Muscle layer of colon (tissue), 2 donors: ENCODE results near the gene LSP1.
A peak's percentile ranks its signal among the peaks of the same experiment; 100 is the strongest.
"Not testable (repeated sequence)": the region's sequence is repeated elsewhere in the genome, so short reads cannot be mapped to it uniquely, and the experiment has no call there.

Source experiments
- H3K27ac ChIP-seq: one replicate; pipeline ENCODE4 v1.7.0; 2013; ENCODE audit warnings: low read depth, mild to moderate bottlenecking, low read length, moderate library complexity
- H3K27me3 ChIP-seq, 2 donors: one replicate each; pipeline ENCODE4 v1.7.0; 2013; ENCODE audit warnings: low read length in 2 of 2, mild to moderate bottlenecking in 2 of 2; ENCODE audit not compliant: insufficient read depth in 2 of 2, control insufficient read depth in 1 of 2
- H3K36me3 ChIP-seq: one replicate; pipeline ENCODE4 v1.7.0; 2013; ENCODE audit warnings: mild to moderate bottlenecking, low read length; ENCODE audit not compliant: insufficient read depth
- H3K4me1 ChIP-seq: one replicate; pipeline ENCODE4 v1.7.0; 2013; ENCODE audit warnings: mild to moderate bottlenecking, low read length; ENCODE audit not compliant: insufficient read depth
- H3K4me3 ChIP-seq, 2 donors: one replicate each; pipeline ENCODE4 v1.7.0; 2013; ENCODE audit warnings: low read length in 2 of 2, low read depth in 1 of 2, mild to moderate bottlenecking in 1 of 2, moderate library complexity in 1 of 2
- H3K9ac ChIP-seq: one replicate; pipeline ENCODE4 v1.7.0; 2013; ENCODE audit warnings: low read length
- H3K9me3 ChIP-seq: one replicate; pipeline ENCODE4 v1.7.0; 2013; ENCODE audit warnings: mild to moderate bottlenecking, low read length
- donor health status: abdominal sarcoma.
- donor health status: Adenocarcinoma of cecum.

The LSP1 gene

DNA sequence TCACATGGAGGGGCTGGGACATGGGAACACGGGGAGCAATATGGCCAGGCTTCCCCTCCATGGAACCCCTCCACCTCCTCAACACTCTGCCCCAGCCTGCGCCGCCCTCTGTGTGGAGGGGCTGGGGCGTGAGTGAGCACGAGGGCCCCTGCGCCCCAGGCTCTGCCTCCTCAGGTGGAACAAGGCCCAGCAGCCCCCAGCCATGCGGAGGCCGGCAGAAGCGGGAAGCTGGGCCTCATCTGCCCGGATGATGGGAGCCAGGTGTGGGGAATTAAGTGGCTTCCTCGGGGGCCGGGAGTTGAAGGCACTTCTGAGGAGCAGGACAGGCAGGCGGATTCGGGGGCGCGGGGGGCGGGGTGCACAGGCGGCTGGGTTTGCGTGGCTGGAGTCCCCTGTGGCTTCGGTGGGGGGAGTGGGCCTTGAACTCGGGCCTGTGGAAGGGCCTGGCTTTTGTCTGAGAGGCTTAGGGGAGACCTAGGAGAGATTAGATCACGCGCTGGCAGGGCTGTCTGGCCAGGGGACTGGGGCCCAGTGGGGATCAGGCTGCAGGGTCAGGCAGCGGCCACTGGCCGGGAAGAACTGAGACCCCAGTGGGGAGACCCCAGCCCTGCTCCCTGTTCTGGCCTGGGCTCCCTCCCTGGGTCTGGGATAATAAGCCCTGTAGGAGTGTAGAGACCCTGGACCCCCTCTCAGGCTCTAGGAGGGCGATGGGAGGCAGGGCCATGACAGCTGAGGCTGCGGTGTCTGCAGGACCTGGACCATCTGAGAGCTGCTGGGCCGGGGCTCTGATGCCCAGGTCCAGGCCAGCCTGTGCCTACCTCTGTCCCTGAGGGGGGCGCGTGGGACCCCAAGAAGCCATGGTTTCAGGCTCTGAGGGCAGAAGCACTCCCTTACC lies 25.5 kb downstream of the LSP1 start:
- Histone ChIP-seq H3K4me3 (no peak overlapping the region), H3K9me3 (no peaks in the 10 kb centered on the region), H3K27me3 (no peaks in the 10 kb centered on the region), H3K36me3 (no peaks in the 10 kb centered on the region), H3K9ac (no peak overlapping the region), H3K4me1 (peaks cover 26% of the 10 kb centered on the region), H3K27ac (peak overlapping the region; percentile 63)

DNA sequence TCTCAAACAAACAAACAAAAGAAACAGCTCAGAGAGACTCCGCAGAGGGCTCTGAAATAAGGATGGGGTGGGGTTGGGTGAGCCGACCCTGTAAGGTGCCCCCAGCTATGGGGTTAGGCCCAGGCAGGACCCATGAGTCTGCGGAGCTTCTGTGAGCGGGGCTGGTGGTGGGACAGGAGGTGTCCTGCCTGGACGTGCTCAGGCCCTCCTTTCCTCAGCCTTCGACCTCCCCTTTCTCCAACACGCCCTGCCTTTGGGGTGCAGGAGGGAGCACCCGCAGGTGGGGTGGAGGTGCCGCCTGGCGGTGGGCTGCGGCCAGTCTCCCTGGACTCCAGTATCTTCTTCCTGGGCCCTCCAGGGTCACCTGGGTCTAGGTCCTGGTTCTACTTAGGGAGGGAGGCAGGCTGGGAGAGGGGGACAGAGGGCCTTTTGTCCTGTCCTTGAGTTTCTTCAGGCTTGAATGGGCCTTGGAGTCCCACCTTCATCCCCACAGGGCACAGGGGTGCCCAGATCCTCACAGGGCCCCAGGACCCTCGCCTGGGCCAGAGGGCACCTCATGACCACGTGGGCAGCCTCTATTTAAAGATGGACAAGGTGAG lies 26.6 kb downstream of the LSP1 start:
- Histone ChIP-seq H3K4me3 (no peak overlapping the region), H3K36me3 (peaks cover 1% of the 10 kb centered on the region), H3K9me3 (no peaks in the 10 kb centered on the region), H3K4me1 (peaks cover 26% of the 10 kb centered on the region), H3K27ac (no peak overlapping the region), H3K27me3 (no peaks in the 10 kb centered on the region), H3K9ac (no peak overlapping the region)

DNA sequence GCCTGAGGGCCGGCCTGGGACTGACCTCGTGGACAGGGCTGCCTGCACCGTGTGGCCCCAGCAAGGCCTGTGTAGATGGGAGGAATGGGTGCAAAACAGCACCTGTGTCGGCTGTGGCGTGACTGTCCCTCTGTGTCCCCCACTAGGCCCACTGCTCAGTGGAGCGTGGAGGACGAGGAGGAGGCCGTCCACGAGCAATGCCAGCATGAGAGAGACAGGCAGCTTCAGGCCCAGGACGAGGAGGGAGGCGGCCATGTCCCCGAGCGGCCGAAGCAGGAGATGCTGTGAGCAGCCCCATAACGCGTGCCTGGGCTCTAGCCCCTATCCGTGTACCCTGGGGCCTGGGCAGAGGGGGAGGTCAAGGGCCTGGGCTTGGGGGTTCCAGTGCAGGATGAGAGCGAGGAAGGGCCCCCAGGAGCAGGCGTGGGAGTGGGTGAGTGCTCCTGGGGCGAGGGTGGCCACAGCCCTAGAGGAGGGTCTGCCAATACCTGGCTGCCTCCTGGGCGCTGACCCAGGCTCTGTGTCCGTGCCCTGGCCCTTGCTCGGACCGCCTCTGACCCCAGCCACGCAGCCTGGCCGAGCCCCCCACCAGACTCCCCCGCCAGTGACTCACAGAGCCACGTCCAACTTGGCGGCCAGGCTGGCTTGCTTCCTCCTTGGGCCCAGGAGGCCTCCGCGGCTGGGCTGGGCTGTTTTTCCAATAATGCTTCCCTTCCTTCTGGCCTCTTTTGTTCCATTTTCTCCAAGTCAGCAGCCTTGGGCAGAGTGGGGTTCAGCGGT lies 27.2 kb downstream of the LSP1 start:
- H3K9me3 ChIP-seq = no peaks in the 10 kb centered on the region
- no peaks in the 10 kb centered on the region for H3K27me3 ChIP-seq
- no peak overlapping the region for H3K9ac ChIP-seq
- peaks cover 26% of the 10 kb centered on the region for H3K4me1 ChIP-seq
- H3K4me3 ChIP-seq = no peak overlapping the region
- peak overlapping the region; percentile 49 for H3K27ac ChIP-seq
- peaks cover 5% of the 10 kb centered on the region for H3K36me3 ChIP-seq

DNA sequence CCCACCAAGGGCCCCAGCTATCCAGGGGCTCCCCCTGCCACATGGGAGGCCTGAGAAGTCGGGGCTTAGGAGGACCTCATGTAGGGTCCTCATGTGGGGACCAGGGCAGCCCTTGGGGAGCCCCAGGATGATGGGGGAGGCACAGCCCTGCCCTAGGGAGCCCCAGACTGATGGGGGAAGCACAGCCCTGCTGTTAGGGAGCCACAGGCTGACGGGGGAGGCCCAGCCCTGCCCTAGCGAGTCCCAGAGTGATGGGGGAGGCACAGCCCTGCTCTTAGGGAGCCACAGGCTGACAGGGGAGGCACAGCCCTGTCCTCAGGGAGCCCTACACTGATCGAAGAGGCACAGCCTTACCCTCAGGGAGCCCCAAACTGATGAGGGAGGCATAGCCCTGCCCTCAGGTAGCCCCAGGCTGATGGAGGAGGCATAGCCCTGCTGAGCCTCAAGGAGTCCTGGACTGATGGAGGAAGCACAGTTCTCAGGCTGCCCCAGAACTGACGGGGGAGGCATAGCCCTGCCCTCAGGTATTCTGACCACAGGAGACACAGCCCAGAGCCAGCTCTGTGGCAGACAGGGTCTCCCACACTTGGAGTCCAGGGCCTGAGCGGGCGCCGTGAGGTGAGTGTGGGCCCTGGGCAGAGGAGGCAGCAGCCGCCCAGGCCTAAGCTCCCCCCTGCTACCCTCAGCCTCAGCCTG lies 28.0 kb downstream of the LSP1 start:
- Histone ChIP-seq H3K4me1 (peaks cover 26% of the 10 kb centered on the region), H3K27ac (peak overlapping the region; percentile 49), H3K9ac (no peak overlapping the region)

DNA sequence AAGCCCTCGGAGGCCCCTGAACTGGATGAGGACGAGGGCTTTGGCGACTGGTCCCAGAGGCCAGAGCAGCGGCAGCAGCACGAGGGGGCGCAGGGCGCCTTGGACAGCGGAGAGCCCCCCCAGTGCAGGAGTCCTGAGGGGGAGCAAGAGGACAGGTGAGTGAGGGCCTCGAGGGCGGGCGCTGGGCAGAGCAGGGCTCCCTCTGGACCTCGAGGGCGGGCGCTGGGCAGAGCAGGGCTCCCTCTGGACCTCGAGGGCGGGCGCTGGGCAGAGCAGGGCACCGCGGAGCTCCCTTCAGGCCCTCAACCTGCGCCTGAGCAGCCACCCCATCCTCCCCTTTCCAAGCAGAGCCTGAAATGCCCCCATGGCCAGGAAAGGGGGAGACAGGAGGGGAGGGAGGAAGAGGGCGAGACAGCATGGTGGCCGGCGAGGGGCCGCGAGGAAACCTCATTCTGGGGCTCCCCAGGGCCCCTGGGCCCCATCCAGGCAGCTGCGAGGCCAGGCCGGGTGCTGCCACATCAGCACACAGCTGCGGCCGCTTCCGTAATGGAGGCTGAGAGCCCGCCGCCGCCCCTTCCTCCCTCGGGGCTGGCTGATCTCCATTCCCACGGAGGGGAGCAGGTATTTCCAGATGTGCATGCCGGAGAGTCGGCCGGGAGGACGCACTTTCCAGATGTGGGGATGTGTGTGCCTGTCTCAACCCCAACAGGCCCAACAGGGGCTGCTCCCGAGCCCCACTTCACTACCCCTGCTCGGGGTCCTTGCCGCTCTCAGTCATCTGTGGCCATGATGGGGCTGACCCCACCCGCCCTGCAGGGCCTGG lies 28.8 kb downstream of the LSP1 start:
- H3K9me3 ChIP-seq = no peaks in the 10 kb centered on the region
- H3K27ac ChIP-seq = peak overlapping the region; percentile 49
- H3K4me1 ChIP-seq = peaks cover 22% of the 10 kb centered on the region
- H3K9ac ChIP-seq = no peak overlapping the region
- no peaks in the 10 kb centered on the region for H3K27me3 ChIP-seq
- H3K36me3 ChIP-seq = peaks cover 5% of the 10 kb centered on the region
- H3K4me3 ChIP-seq = no peak overlapping the region

More for the DNA sequence above, 28.0 kb downstream of the LSP1 start:
- Histone ChIP-seq H3K4me3 (no peak overlapping the region), H3K36me3 (peaks cover 5% of the 10 kb centered on the region), H3K27me3 (no peaks in the 10 kb centered on the region), H3K9me3 (no peaks in the 10 kb centered on the region)

DNA sequence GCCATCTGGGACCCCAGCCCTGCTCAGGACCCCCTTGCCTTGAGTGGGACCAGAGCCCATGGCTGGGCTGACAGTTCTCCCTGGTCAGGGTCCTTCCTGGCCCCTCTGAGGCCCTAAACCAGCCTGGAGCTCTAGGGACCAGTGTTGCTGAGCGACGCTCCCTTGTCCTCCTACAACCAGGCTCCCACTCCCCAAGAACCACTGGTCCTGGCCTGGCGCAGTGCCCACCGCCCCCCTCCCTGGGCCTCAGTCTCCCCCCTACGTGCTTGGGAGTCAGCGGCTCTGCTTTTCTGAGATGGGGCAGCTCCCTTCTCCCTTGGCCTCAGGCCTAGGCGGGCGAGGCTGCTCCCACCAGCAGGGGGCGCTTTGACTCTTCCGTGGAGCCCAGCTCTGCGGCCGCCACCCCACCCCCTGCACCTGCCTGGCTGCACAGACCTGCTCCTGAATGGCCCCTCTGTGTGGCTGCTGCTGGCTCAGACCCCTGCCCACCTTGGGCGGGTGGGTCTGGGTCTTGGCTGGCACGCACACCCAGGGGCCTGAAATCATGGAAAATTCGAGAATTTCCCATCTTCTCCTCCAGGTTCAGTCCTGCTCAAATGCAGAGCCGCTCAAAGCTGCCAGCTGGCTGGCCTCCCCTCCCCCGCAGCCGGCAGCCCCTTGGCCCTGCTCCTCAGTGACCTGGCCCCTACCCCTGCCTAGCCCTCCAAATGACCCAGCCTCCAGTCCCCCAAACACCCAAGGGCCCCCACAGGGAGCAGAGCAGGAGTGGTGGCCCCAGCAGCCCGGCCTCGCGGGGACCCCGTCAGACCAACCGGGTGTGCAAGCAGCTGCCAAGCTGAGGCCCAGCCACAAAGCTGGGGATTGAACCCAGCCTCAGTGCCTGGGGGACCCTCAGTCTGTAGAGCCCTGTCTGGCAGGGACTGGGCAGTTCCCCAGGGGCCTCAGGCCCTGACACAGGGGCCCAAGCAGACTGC lies 29.7 kb downstream of the LSP1 start:
- Histone ChIP-seq H3K9ac (no peak overlapping the region), H3K4me1 (peaks cover 14% of the 10 kb centered on the region), H3K4me3 (no peak overlapping the region), H3K27me3 (no peaks in the 10 kb centered on the region), H3K9me3 (no peaks in the 10 kb centered on the region), H3K27ac (no peak overlapping the region), H3K36me3 (peaks cover 5% of the 10 kb centered on the region)

DNA sequence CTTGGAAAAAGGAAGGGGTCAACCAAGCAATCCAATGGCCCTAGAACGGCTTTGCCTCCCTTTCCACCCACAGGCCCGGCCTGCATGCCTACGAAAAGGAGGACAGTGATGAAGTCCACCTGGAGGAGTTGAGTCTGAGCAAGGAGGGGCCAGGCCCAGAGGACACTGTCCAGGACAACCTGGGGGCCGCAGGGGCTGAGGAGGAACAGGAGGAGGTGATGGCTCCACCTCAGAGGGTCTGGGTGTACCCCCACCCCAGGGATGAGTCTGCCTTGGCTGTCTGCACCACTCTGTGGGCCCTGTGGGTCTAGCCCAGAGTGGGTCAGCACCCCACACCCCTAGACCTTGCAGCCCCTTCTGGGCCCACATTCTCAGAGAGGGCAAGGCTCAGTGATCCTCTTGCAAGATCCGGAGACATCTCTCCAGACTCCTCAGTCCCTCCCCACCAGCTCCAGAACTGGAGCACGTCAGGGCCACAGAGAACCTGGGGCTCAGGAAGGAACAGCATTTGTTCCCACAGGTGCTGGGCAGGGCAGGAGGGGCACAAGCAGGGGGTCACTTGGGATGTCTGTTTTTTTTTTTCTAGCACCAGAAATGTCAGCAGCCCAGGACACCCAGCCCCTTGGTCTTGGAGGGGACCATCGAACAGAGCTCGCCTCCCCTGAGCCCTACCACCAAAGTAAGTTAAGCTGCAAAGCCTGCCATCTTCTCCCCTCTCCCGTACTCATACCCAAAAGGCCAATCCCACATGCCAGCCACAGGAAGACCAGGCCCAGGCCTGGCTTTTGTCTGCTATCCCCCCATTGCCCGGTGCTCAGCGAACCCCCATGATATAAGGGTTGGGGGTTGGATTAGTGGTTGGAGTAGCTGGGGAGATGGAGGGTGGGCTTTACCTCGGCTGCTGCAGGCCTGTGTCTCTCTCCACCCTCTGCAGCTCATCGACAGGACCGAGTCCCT lies 30.7 kb downstream of the LSP1 start:
- peaks cover 7% of the 10 kb centered on the region for H3K4me1 ChIP-seq
- H3K27me3 ChIP-seq = no peaks in the 10 kb centered on the region
- no peaks in the 10 kb centered on the region for H3K9me3 ChIP-seq
- no peak overlapping the region for H3K9ac ChIP-seq
- peaks cover 5% of the 10 kb centered on the region for H3K36me3 ChIP-seq
- no peak overlapping the region for H3K4me3 ChIP-seq
- H3K27ac ChIP-seq = no peak overlapping the region

DNA sequence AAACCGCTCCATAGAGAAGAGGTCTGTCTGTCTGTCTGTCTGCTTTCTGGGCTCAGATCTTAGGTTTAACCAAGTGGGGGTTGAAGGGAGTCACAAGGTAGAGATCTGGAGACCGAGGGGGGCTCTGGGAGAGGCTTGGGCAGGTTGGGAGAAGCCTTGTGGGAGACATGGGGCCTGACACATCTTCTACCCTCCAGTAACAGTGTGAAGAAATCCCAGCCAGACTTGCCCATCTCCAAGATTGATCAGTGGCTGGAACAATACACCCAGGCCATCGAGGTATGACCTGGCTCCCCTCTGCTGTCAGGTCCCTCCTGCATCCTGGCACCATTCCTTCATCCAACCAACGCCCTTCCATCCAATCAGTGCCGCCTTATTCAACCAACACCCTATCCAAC lies 31.4 kb downstream of the LSP1 start:
- peaks cover 5% of the 10 kb centered on the region for H3K4me1 ChIP-seq
- H3K36me3 ChIP-seq = peaks cover 5% of the 10 kb centered on the region

DNA sequence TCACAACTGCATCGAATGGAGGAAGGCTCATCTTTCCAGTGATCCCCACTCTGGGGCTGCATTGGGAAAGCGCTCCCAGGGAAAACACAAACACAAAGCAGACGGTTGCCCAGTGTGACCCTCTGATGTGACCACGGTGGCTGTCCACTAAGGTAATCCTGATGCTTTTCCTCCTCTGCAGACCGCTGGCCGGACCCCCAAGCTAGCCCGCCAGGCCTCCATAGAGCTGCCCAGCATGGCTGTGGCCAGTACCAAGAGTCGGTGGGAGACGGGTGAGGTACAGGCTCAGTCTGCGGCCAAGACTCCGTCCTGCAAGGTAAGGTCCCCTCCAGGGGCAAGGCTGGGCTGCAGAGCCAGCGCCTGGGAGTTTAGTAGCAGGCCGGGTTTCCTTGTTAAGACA lies 33.7 kb downstream of the LSP1 start:
- H3K4me1 ChIP-seq, H3K36me3 ChIP-seq, H3K4me3 ChIP-seq, H3K27me3 ChIP-seq, H3K27ac ChIP-seq, H3K9ac ChIP-seq, H3K9me3 ChIP-seq: not testable (repeated sequence)

More for the DNA sequence above, 31.4 kb downstream of the LSP1 start:
- Histone ChIP-seq H3K4me3 (no peak overlapping the region), H3K27me3 (no peaks in the 10 kb centered on the region), H3K9ac (no peak overlapping the region), H3K9me3 (no peaks in the 10 kb centered on the region), H3K27ac (no peak overlapping the region)
